Gastrocnemius medialis (tissue), 4 donors: ENCODE results near the gene PLSCR1. TPM values are rescaled to one million over a fixed set of nuclear protein-coding genes. Genes with fewer than 3 reads are reported as not detected.

Experiments
- ATAC-seq, 2 donors: fragments of 150-250 bp; one replicate each; pipeline ENCODE4 v1.9.1; 2016
- DNase-seq, 2 donors: peaks; one replicate each; pipeline ENCODE4 v3.0.0-alpha.2; 2019
- H3K27ac ChIP-seq, 4 donors: fragments of 200-600 bp; sonication (generic); 1 replicate in 1 of 4; 2 replicates in 3 of 4; pipeline ENCODE4 v1.5.1; 2016 to 2018; ENCODE audit warnings: mild to moderate bottlenecking in 2 of 4, moderate library complexity in 1 of 4
- H3K27me3 ChIP-seq, 3 donors: fragments of 200-600 bp; sonication (generic) in 2 of 3; 1 replicate in 1 of 3; 2 replicates in 2 of 3; pipeline versions ENCODE4 v1.5.1 to v1.6.0; 2016 to 2019; ENCODE audit warnings: mild to moderate bottlenecking in 1 of 3, moderate library complexity in 1 of 3
- H3K36me3 ChIP-seq, 2 donors: fragments of 200-600 bp; sonication (generic) in 1 of 2; one replicate each; pipeline ENCODE4 v1.5.1; 2017 to 2018
- H3K4me1 ChIP-seq, 2 donors: fragments of 200-600 bp; sonication (generic) in 1 of 2; one replicate each; pipeline ENCODE4 v1.5.1; 2016 to 2017; ENCODE audit warnings: mild to moderate bottlenecking in 2 of 2
- H3K4me3 ChIP-seq, 4 donors: fragments of 200-600 bp; sonication (generic) in 3 of 4; 1 replicate in 1 of 4; 2 replicates in 3 of 4; pipeline ENCODE4 v1.5.1; 2016 to 2019; ENCODE audit warnings: mild to moderate bottlenecking in 2 of 4
- H3K9me3 ChIP-seq, 3 donors: fragments of 200-600 bp; sonication (generic) in 2 of 3; 1 replicate in 1 of 3; 2 replicates in 2 of 3; pipeline ENCODE4 v1.5.1; 2016 to 2019
- POLR2A ChIP-seq, 2 donors: fragments of 450-650 bp; IDR thresholded peaks; one replicate each; pipeline ENCODE4 v1.6.1; 2017; ENCODE audit warnings: antibody characterized with exemption in 2 of 2, mild to moderate bottlenecking in 2 of 2, moderate library complexity in 2 of 2
- in situ Hi-C, 4 donors: fragments of 200-750 bp; cut with MboI; loops; one replicate each; pipeline versions ENCODE4 v1.15.0 to v1.8.0; 2017; ENCODE audit warnings: low sequenced_read_pairs in 4 of 4
- intact Hi-C: fragments of 100-400 bp; cut with DNase I; formaldehyde crosslinking; loops from one replicate; pipeline ENCODE4 v1.15.1; 2023; ENCODE audit warnings: low total_unique reads
- total RNA-seq, 4 donors: library from RNA; depleted of rRNA; stranded (reverse); fragments of >200 nt; gene quantifications; one replicate each; pipeline versions ENCODE4 v1.1.0 to v1.2.3, GENCODE V29; 2016
- TF ChIP-seq, protein P1 (sequence below), 5 experiments: fragments of 450-650 bp in 3 of 5; fragments of 200-600 bp in 2 of 5; sonication (generic) in 2 of 5; IDR thresholded peaks in 4 of 5; conservative IDR thresholded peaks in 1 of 5; 1 replicate in 4 of 5; 2 replicates in 1 of 5; pipeline ENCODE4 v1.5.1; 2016 to 2019; ENCODE audit warnings: antibody characterized with exemption in 5 of 5, mild to moderate bottlenecking in 3 of 5, moderate library complexity in 3 of 5

Gene PLSCR1
- total RNA-seq, 4 donors from 2014 or later = 12.0 to 28.5 (median 18.2) TPM

DNA sequence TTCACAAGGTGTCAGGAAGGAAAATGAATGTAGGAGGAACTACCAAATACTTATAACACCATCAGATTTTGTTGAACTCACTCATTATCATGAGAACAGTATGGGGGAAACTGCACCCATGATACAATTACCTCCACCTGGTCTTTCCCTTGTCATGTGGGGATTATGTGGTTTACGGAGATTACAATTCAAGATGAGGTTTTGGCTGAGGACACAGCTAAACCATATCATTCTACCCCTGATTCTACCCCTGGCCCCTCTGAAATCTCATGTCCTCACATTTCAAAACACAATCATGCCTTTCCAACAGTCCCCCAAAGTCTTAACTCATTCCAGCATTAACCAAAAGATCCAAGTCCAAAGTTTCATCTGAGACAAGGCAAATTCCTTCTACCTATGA, 17.1 kb upstream of the PLSCR1 start:
- no peaks in the 10 kb centered on the region for H3K9me3 ChIP-seq
- H3K27me3 ChIP-seq = no peaks in the 10 kb centered on the region
- in situ Hi-C loops = loop anchor here in 1 of 4 donors (25.0 kb wide), 1 partner anchor 224 kb away; no protein-coding TSS in a partner anchor
- no peak overlapping the region for H3K4me3 ChIP-seq
- no peaks in the 10 kb centered on the region for H3K36me3 ChIP-seq
- H3K4me1 ChIP-seq = no peaks in the 10 kb centered on the region
- ATAC-seq (no peak), DNase-seq (no peak)
- TF ChIP-seq, protein P1, sequence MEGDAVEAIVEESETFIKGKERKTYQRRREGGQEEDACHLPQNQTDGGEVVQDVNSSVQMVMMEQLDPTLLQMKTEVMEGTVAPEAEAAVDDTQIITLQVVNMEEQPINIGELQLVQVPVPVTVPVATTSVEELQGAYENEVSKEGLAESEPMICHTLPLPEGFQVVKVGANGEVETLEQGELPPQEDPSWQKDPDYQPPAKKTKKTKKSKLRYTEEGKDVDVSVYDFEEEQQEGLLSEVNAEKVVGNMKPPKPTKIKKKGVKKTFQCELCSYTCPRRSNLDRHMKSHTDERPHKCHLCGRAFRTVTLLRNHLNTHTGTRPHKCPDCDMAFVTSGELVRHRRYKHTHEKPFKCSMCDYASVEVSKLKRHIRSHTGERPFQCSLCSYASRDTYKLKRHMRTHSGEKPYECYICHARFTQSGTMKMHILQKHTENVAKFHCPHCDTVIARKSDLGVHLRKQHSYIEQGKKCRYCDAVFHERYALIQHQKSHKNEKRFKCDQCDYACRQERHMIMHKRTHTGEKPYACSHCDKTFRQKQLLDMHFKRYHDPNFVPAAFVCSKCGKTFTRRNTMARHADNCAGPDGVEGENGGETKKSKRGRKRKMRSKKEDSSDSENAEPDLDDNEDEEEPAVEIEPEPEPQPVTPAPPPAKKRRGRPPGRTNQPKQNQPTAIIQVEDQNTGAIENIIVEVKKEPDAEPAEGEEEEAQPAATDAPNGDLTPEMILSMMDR (IDR thresholded peaks at IDR 0.05 in 4 of 5, conservative IDR thresholded peaks at IDR 0.05 in 1 of 5) = no peak
- no peak for TF ChIP-seq POLR2A (IDR thresholded peaks at IDR 0.05)
- no peak overlapping the region for H3K27ac ChIP-seq
- intact Hi-C loops = no loop called here

DNA sequence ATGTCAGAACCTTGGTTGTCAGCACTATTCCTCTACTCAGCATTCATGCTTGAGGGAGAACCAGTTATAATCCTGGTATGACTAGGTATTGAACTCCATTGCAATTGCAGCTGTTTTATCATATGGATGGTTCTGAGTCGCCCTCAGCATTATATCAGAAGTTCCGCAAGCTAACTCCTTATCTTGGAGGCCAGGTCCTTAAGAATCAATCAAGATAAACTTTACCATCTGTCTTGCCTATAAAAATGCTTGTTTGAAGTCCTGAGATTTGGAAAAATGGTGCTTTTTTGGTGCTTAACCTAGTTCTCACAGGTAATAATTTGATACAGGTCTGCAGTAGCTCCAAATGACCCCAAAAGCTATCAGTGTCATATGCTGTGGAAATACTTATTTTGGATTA, 16.3 kb upstream of the PLSCR1 start:
- Histone ChIP-seq H3K27ac (no peak overlapping the region), H3K9me3 (no peaks in the 10 kb centered on the region), H3K4me3 (no peak overlapping the region), H3K27me3 (no peaks in the 10 kb centered on the region), H3K4me1 (no peaks in the 10 kb centered on the region), H3K36me3 (no peaks in the 10 kb centered on the region)
- intact Hi-C loops (no loop called here), in situ Hi-C loops (loop anchor here in 1 of 4 donors (25.0 kb wide), 1 partner anchor 223 kb away; no protein-coding TSS in a partner anchor)
- DNase-seq = no peak
- no peak for TF ChIP-seq POLR2A (IDR thresholded peaks at IDR 0.05)
- TF ChIP-seq, protein P1 (IDR thresholded peaks at IDR 0.05 in 4 of 5, conservative IDR thresholded peaks at IDR 0.05 in 1 of 5) = no peak
- ATAC-seq = no peak

DNA sequence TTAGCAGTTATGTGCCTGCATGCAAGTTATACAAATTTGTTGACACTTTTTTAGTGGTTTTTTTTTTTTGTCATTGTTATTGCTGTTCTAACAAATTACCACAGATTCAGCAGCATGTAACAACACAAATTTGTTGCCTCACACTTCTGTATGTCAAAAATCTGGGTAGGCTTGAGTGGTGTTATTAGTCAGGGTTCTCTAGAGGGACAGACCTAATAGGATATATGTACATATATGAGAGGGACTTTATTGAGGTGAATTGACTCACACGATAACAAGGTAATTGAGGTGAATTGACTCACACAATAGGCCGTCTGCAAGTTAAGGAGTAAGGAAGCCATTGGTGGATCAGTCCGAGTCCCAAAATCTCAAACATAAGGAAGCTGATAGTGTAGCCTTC, 15.0 kb upstream of the PLSCR1 start:
- Histone ChIP-seq H3K27ac (no peak overlapping the region), H3K27me3 (no peaks in the 10 kb centered on the region), H3K4me1 (no peaks in the 10 kb centered on the region), H3K4me3 (no peak overlapping the region), H3K9me3 (no peaks in the 10 kb centered on the region), H3K36me3 (no peaks in the 10 kb centered on the region)
- ATAC-seq (no peak), DNase-seq (no peak)
- TF ChIP-seq, protein P1 (IDR thresholded peaks at IDR 0.05 in 4 of 5, conservative IDR thresholded peaks at IDR 0.05 in 1 of 5) = no peak
- TF ChIP-seq POLR2A (IDR thresholded peaks at IDR 0.05) = no peak
- in situ Hi-C loops (loop anchor here in 1 of 4 donors (25.0 kb wide), 1 partner anchor 222 kb away; no protein-coding TSS in a partner anchor), intact Hi-C loops (no loop called here)

DNA sequence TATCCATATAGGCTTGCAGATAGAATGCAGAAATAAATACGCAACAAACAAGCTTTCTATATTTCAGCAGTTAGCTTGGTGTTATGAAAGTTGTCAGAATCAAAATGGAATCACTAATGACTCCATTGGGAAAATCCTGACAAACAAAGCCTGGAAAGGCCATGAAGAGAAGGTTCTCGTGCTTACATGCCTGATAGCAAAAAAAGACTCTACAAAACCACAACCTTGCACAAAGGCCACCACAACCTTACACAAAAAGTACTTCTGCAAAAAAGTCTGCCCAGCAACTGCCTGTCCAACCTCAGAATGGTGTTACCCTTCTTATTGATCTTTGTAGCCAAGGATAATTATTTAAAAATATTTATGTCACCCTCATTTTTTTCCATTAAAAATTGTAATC, 14.4 kb upstream of the PLSCR1 start:
- no peaks in the 10 kb centered on the region for H3K27me3 ChIP-seq
- intact Hi-C loops = no loop called here
- in situ Hi-C loops = loop anchor here in 1 of 4 donors (25.0 kb wide), 1 partner anchor 221 kb away; no protein-coding TSS in a partner anchor
- no peak overlapping the region for H3K4me3 ChIP-seq
- H3K27ac ChIP-seq = no peak overlapping the region
- H3K36me3 ChIP-seq = no peaks in the 10 kb centered on the region
- no peak for ATAC-seq
- no peaks in the 10 kb centered on the region for H3K9me3 ChIP-seq
- TF ChIP-seq, protein P1 (IDR thresholded peaks at IDR 0.05 in 4 of 5, conservative IDR thresholded peaks at IDR 0.05 in 1 of 5) = no peak
- TF ChIP-seq POLR2A (IDR thresholded peaks at IDR 0.05) = no peak
- DNase-seq = no peak
- H3K4me1 ChIP-seq = no peaks in the 10 kb centered on the region

DNA sequence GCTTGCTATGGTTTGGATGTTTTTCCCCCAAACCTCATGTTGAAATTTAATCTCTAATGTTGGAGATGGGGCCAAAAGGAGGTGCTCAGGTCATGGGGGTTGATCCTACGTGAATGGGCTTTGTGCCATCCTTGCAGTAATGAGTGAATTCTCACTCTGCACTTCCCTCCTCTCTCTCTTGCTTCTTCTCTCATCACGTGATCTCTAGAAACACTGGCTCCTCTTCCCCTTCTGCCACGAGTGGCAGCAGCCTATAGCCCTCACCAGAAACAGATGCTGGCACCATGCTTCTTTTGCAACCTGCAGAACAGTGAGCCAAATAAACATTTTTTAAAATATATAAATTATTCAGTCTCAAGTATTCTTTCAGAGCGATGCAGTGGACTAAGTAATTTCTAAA, 13.3 kb upstream of the PLSCR1 start:
- H3K4me1 ChIP-seq = no peaks in the 10 kb centered on the region
- ATAC-seq (no peak), DNase-seq (no peak)
- in situ Hi-C loops = loop anchor here in 1 of 4 donors (25.0 kb wide), 1 partner anchor 220 kb away; no protein-coding TSS in a partner anchor
- H3K27ac ChIP-seq = no peak overlapping the region
- intact Hi-C loops = no loop called here
- no peaks in the 10 kb centered on the region for H3K9me3 ChIP-seq
- H3K27me3 ChIP-seq = no peaks in the 10 kb centered on the region
- no peak overlapping the region for H3K4me3 ChIP-seq
- TF ChIP-seq, protein P1 (IDR thresholded peaks at IDR 0.05 in 4 of 5, conservative IDR thresholded peaks at IDR 0.05 in 1 of 5) = no peak
- no peak for TF ChIP-seq POLR2A (IDR thresholded peaks at IDR 0.05)
- H3K36me3 ChIP-seq = no peaks in the 10 kb centered on the region
